Erythroblast (primary cell): ENCODE measurements around the gene FTSJ1.

Source experiments
- GATA1 ChIP-seq: IDR thresholded peaks from 2 replicates; pipeline ENCODE4 v1.6.1; 2011; ENCODE audit warnings: low read depth, mild to moderate bottlenecking, control low read depth, low read length, moderate library complexity
- POLR2A ChIP-seq: IDR thresholded peaks from 2 replicates; pipeline ENCODE4 v1.6.1; 2011; ENCODE audit warnings: mild to moderate bottlenecking, low read length

DNA sequence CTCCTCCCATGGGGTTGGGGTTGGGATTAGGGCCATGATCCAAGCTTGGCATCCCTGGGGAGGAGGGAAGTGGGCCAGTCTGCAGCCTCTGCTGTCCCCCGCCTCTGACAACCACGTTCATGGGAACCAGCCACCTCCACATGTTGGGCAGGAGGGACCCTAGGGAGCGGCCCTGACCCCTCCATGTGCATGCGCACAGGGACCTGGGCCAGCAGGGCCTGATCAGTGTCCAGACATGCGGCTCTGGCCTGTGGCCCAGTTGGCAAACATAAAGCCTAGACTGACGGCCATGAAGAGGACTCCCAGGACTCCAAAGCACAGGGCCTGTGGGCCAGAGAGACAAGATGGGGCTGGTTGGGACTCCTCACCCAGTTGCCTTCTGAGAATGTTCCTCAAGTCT, 17.3 kb upstream of the FTSJ1 start:
- no peak for TF ChIP-seq POLR2A
- no peak for TF ChIP-seq GATA1
